ENCODE measurements around the gene HOTAIR.

HOTAIR gene

DNA sequence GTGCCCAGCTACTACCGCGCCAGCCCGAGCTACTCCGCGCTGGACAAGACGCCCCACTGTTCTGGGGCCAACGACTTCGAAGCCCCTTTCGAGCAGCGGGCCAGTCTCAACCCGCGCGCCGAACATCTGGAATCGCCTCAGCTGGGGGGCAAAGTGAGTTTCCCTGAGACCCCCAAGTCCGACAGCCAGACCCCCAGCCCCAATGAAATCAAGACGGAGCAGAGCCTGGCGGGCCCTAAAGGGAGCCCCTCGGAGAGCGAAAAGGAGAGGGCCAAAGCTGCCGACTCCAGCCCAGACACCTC, 10.9 kb upstream of the HOTAIR start:
- no peak for DNase-seq

DNA sequence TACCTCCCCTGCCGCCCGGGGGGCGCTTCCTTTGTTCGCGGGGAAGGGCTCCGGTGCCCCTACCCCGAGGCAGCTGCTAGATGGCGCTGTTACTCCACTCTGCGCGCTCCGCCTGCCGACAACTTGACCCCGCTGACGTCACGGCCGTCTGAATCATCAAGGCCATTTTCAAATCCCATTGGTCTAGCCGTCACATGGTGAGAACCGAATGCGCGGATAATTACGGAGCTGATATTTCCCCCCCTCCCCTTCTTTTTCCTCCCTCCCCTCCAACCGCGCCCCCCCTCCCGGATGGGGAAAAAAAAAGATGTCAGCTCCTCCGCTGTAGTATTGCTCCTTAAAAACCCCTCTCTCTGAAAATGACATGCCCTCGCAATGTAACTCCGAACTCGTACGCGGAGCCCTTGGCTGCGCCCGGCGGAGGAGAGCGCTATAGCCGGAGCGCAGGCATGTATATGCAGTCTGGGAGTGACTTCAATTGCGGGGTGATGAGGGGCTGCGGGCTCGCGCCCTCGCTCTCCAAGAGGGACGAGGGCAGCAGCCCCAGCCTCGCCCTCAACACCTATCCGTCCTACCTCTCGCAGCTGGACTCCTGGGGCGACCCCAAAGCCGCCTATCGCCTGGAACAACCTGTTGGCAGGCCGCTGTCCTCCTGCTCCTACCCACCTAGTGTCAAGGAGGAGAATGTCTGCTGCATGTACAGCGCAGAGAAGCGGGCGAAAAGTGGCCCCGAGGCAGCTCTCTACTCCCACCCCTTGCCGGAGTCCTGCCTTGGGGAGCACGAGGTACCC, 10.3 kb upstream of the HOTAIR start, which contains the start of gene HOXC10:
Gene HOXC10, plus strand, starts transcription at position 246 of the 791 bp plus-strand sequence. Its CDS starts 114 bp downstream, at position 360.
- DNase-seq, result peak; percentile 87 to 92

GRCh38 chr12:53983950-53984572, 9.3 kb upstream of the HOTAIR start:
- no peak for DNase-seq

DNA sequence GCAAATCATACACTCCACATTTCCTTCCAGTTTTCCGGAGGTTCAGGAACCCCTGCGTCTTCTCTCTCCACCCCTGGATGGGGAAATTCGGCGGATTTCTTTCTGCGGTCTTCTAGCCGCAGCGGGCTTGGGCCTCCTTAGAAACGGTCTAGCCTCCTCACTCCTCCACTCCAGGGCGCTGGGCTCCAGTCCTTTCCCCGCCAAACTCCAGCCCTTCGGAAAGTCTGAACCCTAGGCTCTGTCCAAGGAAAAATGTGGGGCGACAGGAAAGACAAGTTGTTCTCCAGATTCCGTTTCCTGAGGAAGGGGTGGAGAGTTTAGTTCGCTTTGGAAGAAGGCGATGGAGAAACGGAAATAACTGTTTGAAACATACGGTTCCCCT, 8.8 kb upstream of the HOTAIR start:
- DNase-seq, result no peak

DNA sequence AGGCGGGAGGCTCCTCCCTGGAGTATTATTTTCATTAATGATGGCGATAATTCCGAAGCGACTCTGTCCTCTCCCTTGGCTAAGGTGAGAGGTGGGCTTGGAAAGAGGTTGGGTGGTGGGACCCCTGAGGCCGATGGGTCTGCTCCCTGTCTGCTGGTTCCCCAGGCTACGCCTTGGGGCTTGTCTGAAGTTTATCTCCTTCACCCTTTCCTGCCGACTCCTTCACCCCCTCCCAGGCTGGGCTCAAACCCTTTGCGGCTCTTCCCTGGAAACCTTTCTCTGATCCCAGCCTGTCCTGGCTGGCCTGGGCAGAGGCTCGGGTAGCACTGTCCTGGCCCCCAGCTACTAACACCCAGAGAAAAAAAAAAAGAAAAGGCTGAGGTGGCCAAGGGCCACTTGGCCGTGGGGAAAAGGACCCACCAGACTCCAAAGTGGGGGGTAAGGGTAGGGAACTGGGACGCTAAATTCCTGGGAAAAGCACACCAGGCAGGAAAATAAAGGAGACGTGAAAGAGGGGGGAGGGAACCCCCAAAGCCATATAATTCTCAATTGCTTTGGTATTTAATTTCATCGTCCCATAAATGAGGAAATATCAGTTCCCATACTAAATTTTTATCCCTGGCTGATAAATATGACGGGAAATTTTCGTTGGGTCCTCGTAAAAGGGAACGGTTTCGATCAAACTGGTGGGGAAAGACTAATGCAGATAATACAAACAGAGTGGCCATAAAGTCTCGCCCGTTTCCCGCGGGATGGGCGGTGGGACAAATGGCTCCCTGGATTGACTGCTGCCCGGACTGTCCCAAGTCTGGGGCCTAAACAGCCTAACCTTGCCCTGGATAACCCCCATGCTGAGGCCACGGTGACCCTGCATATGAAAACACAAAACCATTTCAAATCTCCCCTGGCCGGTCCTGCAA, 8.2 kb upstream of the HOTAIR start:
- DNase-seq, result no peak

GRCh38 chr12:53981634-53982565, 7.1 kb upstream of the HOTAIR start:
- DNase-seq, result no peak

GRCh38 chr12:53980802-53981496, 6.2 kb upstream of the HOTAIR start:
- no peak for DNase-seq

DNA sequence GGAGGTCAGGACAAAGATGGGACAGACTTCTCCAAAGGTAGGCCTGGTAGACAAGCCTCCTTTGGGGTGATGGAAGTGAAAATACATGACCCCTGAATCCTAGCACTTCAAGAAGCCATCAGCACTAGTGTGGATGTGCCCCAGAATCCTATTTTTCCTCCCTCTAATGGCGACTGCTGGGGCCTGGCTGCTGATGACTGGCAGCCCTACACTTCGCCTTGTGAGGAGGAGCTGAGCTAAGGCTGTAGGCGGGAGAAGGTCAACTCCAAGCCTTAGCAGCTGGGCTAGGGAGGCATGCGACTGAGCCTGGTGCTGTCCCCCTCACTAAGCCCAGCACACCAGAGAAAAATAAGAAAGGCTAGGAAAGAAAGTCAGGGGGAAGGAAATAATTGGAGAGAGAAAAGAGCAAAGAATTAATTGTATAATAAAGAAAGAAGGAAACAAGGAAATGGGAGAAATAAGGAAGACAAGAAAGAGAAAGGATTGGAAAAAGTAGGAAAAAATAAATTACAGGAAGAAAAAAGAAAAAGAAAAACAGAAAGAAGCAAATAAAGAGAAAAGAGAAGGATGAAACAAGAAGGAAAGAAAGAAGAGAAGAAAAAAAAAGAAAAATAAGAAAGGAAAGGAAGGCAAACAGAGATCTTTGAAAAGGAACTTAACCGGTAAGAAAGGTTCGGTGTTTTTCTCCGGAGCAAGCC, 5.5 kb upstream of the HOTAIR start:
- DNase-seq, result no peak

GRCh38 chr12:53978477-53979356, 4.0 kb upstream of the HOTAIR start:
- DNase-seq, result no peak

- DNase-seq, result no peak
Observed at GRCh38 chr12:53977596-53978445, 3.1 kb upstream of the HOTAIR start.

GRCh38 chr12:53976823-53977595, 2.3 kb upstream of the HOTAIR start:
- no peak for DNase-seq

- DNase-seq, result no peak
Observed at GRCh38 chr12:53976172-53976822, 1.5 kb upstream of the HOTAIR start.

DNA sequence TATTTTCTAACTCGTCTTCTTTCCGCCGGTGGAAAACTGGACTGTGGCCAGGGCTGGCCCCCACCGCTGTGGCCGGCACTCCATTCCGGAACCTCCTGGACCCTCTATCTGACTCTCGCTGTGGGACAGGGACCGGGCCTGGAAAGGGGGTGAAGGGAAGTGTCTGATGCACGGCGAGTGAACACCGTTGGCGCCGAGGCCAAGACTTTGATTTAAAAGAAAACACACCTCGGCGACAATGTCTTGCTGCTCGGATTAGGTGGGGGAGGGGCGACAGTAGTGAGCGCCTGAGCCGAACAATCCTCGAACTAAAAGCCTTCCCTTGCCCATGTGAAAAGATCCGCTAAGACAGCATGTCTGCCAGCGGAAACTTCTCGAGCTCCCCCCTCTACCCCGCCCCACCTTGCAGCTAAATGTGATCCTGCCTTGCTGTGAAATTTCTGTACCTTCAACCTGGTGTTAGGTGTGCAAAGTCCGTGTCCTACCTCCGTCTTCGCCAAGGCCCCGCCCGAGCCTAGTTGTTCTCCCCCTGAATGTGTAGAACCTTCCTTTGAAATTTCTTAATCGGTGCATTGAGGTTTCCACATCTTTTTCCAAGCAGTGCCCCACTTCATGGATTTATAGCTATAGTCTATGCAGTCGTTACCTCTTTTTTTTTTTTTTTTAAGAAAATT, 862 bp upstream of the HOTAIR start:
- DNase-seq, result no peak

DNA sequence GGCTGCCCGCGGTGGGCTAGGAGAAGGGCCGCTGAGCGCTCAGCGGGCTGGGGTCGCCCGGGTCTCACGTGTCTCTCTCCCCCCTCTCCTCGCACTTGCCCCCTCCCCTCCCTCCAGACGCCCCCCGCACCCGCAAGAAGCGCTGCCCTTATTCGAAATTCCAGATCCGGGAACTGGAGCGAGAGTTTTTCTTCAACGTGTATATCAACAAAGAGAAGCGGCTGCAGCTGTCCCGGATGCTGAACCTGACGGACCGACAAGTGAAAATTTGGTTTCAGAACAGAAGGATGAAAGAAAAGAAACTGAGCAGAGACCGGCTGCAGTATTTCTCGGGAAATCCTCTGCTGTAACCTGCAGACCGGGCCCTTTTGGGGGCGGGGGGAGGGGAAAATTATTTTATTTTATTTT, 314 bp upstream of the HOTAIR start:
- no peak for DNase-seq

GRCh38 chr12:53973236-53974042, 1.3 kb downstream of the HOTAIR start:
- DNase-seq, result no peak

DNA sequence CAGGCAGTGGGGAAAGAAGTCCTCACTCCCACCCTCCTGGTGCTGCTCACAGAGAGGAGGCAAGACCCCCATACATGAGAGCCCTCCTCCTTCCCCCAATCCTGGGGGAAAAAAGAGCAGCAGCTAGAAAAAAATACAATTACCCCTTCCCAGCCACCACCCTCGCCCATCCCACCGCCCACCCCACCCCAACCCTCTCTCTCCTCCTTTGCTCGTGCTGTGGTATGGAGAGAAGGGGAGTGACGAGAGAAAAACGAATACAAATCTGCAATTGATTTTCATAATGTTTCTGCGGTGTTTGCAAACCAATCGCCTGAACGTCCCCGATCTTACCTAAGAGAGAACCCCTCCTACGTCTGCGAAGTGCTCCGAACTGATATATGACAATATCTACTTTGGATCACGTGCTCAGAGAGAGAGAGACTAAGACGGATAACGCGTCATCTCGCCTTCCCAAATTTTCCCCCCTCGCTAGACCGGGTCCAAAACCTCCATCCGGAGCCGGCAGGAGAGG, 2.0 kb downstream of the HOTAIR start, which contains the start of gene HOXC11:
Gene HOXC11, plus strand, starts transcription at position 405 of the 514 bp plus-strand sequence. CDS start 116 bp downstream, outside the sequence.
- DNase-seq, result no peak

Data from NCI-H524 (cell line).